HG03460 (cell line): Measurements from ENCODE around the gene TOLLIP.

Experiments used
- ATAC-seq: cut with Tn5 transposase; IDR thresholded peaks from one replicate; pipeline ENCODE4 v1.9.1; 2021; ENCODE audit not compliant: unreplicated experiment

The TOLLIP gene

GRCh38 chr11:1299621-1300020, 9.8 kb downstream of the TOLLIP start:
- ATAC-seq = no peak

- ATAC-seq = no peak
These were observed 10.5 kb downstream of the TOLLIP start for GRCh38 chr11:1298695-1299492.

- no peak for ATAC-seq
These were observed 11.6 kb downstream of the TOLLIP start for GRCh38 chr11:1297576-1298473.

GRCh38 chr11:1297011-1297575, 12.3 kb downstream of the TOLLIP start:
- no peak for ATAC-seq

- no peak for ATAC-seq
These were observed 13.1 kb downstream of the TOLLIP start for GRCh38 chr11:1296287-1296686.

GRCh38 chr11:1295591-1295990, 13.8 kb downstream of the TOLLIP start:
- ATAC-seq = no peak

GRCh38 chr11:1295086-1295485, 14.3 kb downstream of the TOLLIP start:
- no peak for ATAC-seq

- ATAC-seq = no peak
These were observed 15.8 kb downstream of the TOLLIP start for GRCh38 chr11:1293619-1294015.

- ATAC-seq = no peak
These were observed 16.5 kb downstream of the TOLLIP start for GRCh38 chr11:1292644-1293618.

GRCh38 chr11:1292018-1292643, 17.3 kb downstream of the TOLLIP start:
- no peak for ATAC-seq

GRCh38 chr11:1291295-1292017, 18.0 kb downstream of the TOLLIP start:
- ATAC-seq = no peak

- no peak for ATAC-seq
These were observed 19.1 kb downstream of the TOLLIP start for GRCh38 chr11:1290052-1291040.

GRCh38 chr11:1289211-1289935, 20.1 kb downstream of the TOLLIP start:
- ATAC-seq = no peak

- no peak for ATAC-seq
These were observed 20.8 kb downstream of the TOLLIP start for GRCh38 chr11:1288426-1289151.

GRCh38 chr11:1287928-1288327, 21.5 kb downstream of the TOLLIP start:
- no peak for ATAC-seq

- no peak for ATAC-seq
These were observed 23.6 kb downstream of the TOLLIP start for GRCh38 chr11:1285876-1286275.

- no peak for ATAC-seq
These were observed 24.1 kb downstream of the TOLLIP start for GRCh38 chr11:1285316-1285744.
